ENCODE results near the gene ANXA5.

Gene ANXA5

DNA sequence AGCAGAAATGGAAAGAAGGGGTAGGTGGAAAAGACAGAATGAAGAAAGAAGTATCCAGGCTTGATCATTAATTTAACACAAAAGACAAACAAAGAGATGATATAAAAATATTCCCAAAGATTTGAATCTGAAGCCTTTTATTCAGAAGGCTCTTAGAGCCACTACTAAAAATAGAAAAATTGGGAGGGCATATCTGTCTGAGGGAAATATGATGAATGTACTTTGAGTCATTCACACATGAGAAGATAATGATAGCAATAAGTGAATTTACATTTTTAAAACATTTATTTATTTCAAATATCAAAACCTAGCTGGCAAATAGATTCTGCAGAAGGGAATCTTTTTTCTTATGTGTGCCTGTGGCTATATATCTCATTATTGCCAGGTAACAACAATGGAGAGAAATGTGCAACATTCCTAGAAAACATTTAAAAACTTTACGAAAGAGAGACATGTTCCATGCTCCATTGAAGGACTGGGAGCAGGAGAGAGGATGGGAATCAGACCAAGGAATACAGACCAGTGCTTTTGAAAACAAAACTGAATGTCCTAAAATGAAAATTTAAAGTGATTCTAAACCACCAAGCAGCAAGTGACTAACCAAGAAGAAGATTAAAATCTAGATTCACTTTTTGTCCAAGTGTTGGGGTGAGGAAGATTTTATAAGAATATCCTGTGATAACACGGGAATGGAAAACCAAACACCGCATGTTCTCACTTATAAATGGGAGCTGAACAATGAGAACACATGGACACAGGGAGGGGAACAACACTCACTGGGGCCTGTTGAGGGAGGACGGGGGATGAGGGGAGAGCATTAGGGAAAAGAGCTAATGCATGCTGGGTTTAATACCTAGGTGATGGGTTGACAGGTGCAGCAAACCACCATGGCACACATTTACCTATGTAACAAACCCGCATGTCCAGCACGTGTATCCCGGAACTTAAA lies 41.2 kb downstream of the ANXA5 start:
- in situ Hi-C loops (cut with MboI; ENCODE audit: low sequenced_read_pairs, unreplicated experiment), result loop anchor here (10.0 kb wide), 1 partner anchor 171 kb away; no protein-coding TSS in a partner anchor
- DNase-seq (ENCODE audit: low spot score), result no peak
- TF ChIP-seq, protein P1, sequence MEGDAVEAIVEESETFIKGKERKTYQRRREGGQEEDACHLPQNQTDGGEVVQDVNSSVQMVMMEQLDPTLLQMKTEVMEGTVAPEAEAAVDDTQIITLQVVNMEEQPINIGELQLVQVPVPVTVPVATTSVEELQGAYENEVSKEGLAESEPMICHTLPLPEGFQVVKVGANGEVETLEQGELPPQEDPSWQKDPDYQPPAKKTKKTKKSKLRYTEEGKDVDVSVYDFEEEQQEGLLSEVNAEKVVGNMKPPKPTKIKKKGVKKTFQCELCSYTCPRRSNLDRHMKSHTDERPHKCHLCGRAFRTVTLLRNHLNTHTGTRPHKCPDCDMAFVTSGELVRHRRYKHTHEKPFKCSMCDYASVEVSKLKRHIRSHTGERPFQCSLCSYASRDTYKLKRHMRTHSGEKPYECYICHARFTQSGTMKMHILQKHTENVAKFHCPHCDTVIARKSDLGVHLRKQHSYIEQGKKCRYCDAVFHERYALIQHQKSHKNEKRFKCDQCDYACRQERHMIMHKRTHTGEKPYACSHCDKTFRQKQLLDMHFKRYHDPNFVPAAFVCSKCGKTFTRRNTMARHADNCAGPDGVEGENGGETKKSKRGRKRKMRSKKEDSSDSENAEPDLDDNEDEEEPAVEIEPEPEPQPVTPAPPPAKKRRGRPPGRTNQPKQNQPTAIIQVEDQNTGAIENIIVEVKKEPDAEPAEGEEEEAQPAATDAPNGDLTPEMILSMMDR (IDR thresholded peaks at IDR 0.05; ENCODE audit: borderline replicate concordance, control extremely low read depth, extremely low read depth, insufficient read depth, missing control alignments), result no peak

DNA sequence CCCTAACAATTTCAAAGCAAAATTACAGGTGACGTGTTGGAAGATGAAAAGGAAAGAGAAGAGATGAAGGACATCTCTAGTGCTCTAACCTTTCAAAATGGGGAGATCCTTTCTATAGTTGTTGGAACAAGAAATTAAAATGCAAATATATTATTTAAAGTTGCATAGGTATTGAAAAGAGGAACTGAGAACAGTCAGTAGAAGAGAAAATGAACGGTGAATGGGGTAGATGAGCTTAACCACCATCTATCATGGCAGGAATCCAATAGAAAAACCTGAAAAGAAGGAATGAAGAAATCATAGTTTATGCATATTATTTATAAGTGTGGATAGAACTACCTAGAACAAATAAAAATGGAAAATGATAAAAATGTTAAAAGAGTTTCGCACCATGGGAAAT lies 42.0 kb downstream of the ANXA5 start:
- DNase-seq (ENCODE audit: low spot score), result peak; percentile 18
- TF ChIP-seq, protein P1 (IDR thresholded peaks at IDR 0.05; ENCODE audit: borderline replicate concordance, control extremely low read depth, extremely low read depth, insufficient read depth, missing control alignments), result no peak
- in situ Hi-C loops (cut with MboI; ENCODE audit: low sequenced_read_pairs, unreplicated experiment), result loop anchor here (10.0 kb wide), 1 partner anchor 170 kb away; no protein-coding TSS in a partner anchor

DNA sequence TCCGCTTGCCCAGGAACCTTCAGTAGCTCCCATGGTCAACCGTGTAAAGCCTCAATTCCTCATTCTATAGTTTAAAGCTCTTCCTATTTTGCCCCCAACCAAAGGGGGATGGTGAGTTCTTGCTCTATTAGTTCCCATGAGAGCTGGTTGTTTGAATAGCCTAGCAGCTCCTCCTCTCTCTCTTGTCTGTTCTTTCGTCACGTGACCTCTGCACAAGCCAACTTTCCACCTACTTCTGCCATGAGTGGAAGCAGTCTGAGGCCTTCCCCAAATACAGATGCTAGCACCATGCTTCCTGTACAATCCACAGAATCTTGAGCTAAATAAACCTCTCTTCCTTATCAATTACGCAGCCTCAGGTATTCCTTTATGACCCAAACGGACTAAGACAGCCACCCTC lies 42.8 kb downstream of the ANXA5 start:
- no peak for DNase-seq (ENCODE audit: low spot score)
- TF ChIP-seq, protein P1 (IDR thresholded peaks at IDR 0.05; ENCODE audit: borderline replicate concordance, control extremely low read depth, extremely low read depth, insufficient read depth, missing control alignments), result no peak
- in situ Hi-C loops (cut with MboI; ENCODE audit: low sequenced_read_pairs, unreplicated experiment), result loop anchor here (10.0 kb wide), 1 partner anchor 169 kb away; no protein-coding TSS in a partner anchor

DNA sequence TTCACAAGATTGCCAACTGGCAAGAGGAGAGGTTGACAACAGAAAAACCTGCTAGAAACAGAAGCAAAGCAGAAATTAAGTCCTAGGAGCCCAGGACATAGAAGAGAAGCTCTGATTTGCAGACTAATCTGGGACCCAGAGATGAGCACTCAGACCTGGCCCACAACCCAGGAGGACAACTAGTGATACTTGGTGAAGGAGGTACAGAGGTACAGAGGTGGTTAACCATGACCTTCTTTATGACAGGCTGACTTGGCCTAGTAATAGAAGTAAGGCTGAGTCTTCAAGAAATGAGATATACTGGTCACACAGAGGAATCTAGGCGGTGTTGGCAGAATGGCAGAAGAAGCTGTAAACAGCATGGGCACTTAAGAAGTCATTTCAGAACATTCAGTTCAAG lies 43.6 kb downstream of the ANXA5 start:
- in situ Hi-C loops (cut with MboI; ENCODE audit: low sequenced_read_pairs, unreplicated experiment), result loop anchor here (10.0 kb wide), 1 partner anchor 168 kb away; no protein-coding TSS in a partner anchor
- TF ChIP-seq, protein P1 (IDR thresholded peaks at IDR 0.05; ENCODE audit: borderline replicate concordance, control extremely low read depth, extremely low read depth, insufficient read depth, missing control alignments), result no peak

DNA sequence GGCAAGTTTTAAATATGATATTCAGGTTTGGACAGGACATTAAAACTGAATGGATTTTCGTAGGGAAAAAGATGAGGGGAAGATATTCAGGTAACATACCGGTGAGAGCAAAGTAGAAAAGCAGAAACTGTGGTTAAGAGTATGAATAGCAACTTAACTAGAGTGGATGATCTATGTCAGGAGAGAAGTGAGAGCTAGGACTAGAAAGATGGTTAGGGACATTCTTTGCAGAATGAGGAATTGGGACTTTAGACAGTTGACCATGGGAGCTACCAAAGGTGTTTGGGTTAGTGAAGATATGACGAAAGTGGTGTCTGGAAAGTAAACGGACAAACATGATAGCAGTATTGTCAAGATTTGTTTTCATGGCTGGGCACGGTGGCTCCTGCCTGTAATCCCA lies 45.2 kb downstream of the ANXA5 start:
- DNase-seq (ENCODE audit: low spot score), result no peak
- in situ Hi-C loops (cut with MboI; ENCODE audit: low sequenced_read_pairs, unreplicated experiment), result loop anchor here (10.0 kb wide), 1 partner anchor 167 kb away; no protein-coding TSS in a partner anchor
- TF ChIP-seq, protein P1 (IDR thresholded peaks at IDR 0.05; ENCODE audit: borderline replicate concordance, control extremely low read depth, extremely low read depth, insufficient read depth, missing control alignments), result no peak

More for the DNA sequence above, 43.6 kb downstream of the ANXA5 start:
- no peak for DNase-seq (ENCODE audit: low spot score)

DNA sequence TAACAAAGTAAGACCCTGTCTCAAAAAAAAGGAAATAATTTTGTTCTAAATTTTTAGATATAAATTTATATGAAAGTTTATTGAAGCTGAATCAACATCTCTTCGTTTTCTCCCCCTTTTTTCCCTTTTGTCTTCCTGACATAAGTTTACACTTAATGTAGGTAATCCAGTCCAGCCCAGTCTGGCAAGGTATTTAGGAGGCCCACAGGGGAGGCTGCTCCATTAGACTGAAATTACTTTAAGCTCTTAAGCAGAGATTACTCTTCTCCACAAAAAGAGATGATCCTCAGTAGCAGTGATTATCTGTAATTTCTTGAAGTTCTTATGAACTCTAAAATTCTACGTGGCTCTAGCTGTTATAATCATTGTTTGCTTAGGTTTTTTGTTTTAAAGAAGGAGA lies 46.0 kb downstream of the ANXA5 start:
- TF ChIP-seq, protein P1 (IDR thresholded peaks at IDR 0.05; ENCODE audit: borderline replicate concordance, control extremely low read depth, extremely low read depth, insufficient read depth, missing control alignments), result no peak
- in situ Hi-C loops (cut with MboI; ENCODE audit: low sequenced_read_pairs, unreplicated experiment), result loop anchor here (10.0 kb wide), 1 partner anchor 166 kb away; no protein-coding TSS in a partner anchor
- DNase-seq (ENCODE audit: low spot score), result no peak

All from GM13976 (cell line).